ENCODE measurements around the gene LCE3D.
"Not testable (repeated sequence)": the region's sequence is repeated elsewhere in the genome, so short reads cannot be mapped to it uniquely, and the experiment has no call there.

DNA sequence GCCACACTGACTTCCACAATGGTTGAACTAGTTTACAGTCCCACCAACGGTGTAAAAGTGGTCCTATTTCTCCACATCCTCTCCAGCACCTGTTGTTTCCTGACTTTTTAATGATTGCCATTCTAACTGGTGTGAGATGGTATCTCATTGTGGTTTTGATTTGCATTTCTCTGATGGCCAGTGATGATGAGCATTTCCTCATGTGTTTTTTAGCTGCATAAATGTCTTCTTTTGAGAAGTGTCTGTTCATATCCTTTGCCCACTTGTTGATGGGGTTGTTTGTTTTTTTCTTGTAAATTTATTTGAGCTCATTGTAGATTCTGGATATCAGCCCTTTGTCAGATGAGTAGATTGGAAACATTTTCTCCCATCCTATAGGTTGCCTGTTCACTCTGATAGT is 32.0 kb downstream of the LCE3D start:
- TF ChIP-seq EZH2phosphoT487 (IDR thresholded peaks at IDR 0.05; ENCODE audit: low read length): not testable (repeated sequence)
- TF ChIP-seq, protein P1, sequence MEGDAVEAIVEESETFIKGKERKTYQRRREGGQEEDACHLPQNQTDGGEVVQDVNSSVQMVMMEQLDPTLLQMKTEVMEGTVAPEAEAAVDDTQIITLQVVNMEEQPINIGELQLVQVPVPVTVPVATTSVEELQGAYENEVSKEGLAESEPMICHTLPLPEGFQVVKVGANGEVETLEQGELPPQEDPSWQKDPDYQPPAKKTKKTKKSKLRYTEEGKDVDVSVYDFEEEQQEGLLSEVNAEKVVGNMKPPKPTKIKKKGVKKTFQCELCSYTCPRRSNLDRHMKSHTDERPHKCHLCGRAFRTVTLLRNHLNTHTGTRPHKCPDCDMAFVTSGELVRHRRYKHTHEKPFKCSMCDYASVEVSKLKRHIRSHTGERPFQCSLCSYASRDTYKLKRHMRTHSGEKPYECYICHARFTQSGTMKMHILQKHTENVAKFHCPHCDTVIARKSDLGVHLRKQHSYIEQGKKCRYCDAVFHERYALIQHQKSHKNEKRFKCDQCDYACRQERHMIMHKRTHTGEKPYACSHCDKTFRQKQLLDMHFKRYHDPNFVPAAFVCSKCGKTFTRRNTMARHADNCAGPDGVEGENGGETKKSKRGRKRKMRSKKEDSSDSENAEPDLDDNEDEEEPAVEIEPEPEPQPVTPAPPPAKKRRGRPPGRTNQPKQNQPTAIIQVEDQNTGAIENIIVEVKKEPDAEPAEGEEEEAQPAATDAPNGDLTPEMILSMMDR (IDR thresholded peaks at IDR 0.05; ENCODE audit: low read length): not testable (repeated sequence)

Measured in MM.1S (cell line).